Measurements from ENCODE around the gene ZG16B.

DNA sequence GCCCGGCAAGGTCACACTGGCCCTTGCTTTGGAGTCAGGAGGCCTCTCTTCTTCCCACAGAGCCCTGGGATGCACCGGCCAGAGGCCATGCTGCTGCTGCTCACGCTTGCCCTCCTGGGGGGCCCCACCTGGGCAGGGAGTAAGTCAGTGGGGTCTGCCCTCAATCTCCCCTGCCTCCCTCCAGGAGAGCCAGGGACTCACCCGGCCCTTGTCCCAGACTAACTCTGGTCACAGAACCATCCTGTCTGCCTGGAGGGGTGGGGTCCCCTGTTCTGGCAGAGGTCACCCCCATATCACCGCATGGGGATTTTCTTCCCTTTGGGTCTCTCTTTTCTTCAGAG is 222 bp downstream of the ZG16B start:
- TF ChIP-seq CTCF (IDR thresholded peaks at IDR 0.05; ENCODE audit: low read depth, low read length) = no peak
- no peak for TF ChIP-seq EZH2phosphoT487 (IDR thresholded peaks at IDR 0.05; ENCODE audit: low read depth)
